ENCODE data around the gene AP2A1. TPM values are rescaled to one million over a fixed set of nuclear protein-coding genes. Genes with fewer than 3 reads are reported as not detected.

AP2A1 gene
- total and polyA plus RNA-seq, 2 donors (not counting 1 experiment from before 2014, with no cell fraction given): 64.2 to 95.0 TPM

DNA sequence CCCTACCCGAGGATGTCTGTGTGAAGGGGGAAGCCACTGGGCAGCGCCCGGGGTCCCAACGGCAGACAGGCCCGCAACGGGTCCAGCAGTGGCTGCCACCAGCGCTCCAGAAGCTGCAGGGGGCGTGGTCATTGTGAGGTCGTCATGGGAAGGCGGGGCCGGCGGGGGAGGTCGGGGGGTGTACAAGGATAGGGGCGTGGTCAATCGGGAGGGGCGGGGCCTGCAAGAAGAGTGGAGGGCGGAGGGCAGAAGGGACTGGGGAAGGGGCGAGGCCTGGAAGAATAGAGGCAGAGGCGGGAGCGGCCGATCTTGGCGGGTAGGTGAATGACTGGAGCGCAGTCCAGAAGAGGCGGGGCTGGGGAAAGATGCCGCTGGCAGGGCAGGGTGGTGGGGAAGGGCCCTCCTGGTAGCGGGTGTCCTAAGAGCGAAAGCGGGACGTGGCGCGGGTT lies 41.9 kb downstream of the AP2A1 start:
- peak overlapping the region; percentile 55 for H3K27ac ChIP-seq (ENCODE audit: insufficient read depth, low read length)
- peak overlapping the region; percentile 67 for H3K9ac ChIP-seq (ENCODE audit: insufficient read depth, low read length)
- peaks cover 6% of the 10 kb centered on the region for H3K4me1 ChIP-seq (ENCODE audit: control insufficient read depth, extremely low read depth, insufficient read depth, low read length)
- no peaks in the 10 kb centered on the region for H3K9me3 ChIP-seq (ENCODE audit: control insufficient read depth, insufficient read depth, low read depth, low read length)
- H4K20me1 ChIP-seq (ENCODE audit: control insufficient read depth, extremely low read depth, insufficient read depth, low read length): no peaks in the 10 kb centered on the region
- no peak for TF ChIP-seq EZH2 (IDR thresholded peaks at IDR 0.05; ENCODE audit: low read length, missing control alignments)
- TF ChIP-seq, protein P1, sequence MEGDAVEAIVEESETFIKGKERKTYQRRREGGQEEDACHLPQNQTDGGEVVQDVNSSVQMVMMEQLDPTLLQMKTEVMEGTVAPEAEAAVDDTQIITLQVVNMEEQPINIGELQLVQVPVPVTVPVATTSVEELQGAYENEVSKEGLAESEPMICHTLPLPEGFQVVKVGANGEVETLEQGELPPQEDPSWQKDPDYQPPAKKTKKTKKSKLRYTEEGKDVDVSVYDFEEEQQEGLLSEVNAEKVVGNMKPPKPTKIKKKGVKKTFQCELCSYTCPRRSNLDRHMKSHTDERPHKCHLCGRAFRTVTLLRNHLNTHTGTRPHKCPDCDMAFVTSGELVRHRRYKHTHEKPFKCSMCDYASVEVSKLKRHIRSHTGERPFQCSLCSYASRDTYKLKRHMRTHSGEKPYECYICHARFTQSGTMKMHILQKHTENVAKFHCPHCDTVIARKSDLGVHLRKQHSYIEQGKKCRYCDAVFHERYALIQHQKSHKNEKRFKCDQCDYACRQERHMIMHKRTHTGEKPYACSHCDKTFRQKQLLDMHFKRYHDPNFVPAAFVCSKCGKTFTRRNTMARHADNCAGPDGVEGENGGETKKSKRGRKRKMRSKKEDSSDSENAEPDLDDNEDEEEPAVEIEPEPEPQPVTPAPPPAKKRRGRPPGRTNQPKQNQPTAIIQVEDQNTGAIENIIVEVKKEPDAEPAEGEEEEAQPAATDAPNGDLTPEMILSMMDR (conservative IDR thresholded peaks at IDR 0.05 in 1 of 2, IDR thresholded peaks at IDR 0.05 in 1 of 2; ENCODE audit: low read depth in 1 of 2, low read length in 2 of 2): no peak
- H3K4me2 ChIP-seq (ENCODE audit: extremely low read depth, insufficient read depth, low read length): peak overlapping the region; percentile 86
- peak; percentile 73 to 84 for DNase-seq (ENCODE audit: low read depth in 2 of 2)
- peak overlapping the region; percentile 69 for H2AFZ ChIP-seq (ENCODE audit: low read length)
- peaks cover 9% of the 10 kb centered on the region for H3K36me3 ChIP-seq (ENCODE audit: control insufficient read depth, insufficient read depth, low read length)
- no peaks in the 10 kb centered on the region for H3K79me2 ChIP-seq (ENCODE audit: control insufficient read depth, insufficient read depth, low read length)
- peak overlapping the region; percentile 59 to 73 (median 66) for H3K4me3 ChIP-seq (replicated peaks in 1 of 4; ENCODE audit: control extremely low read depth in 1 of 4, insufficient read depth in 1 of 4, low read depth in 3 of 4, low read length in 4 of 4)
- no peaks in the 10 kb centered on the region for H3K27me3 ChIP-seq (ENCODE audit: control insufficient read depth, insufficient read depth, low read length)

DNA sequence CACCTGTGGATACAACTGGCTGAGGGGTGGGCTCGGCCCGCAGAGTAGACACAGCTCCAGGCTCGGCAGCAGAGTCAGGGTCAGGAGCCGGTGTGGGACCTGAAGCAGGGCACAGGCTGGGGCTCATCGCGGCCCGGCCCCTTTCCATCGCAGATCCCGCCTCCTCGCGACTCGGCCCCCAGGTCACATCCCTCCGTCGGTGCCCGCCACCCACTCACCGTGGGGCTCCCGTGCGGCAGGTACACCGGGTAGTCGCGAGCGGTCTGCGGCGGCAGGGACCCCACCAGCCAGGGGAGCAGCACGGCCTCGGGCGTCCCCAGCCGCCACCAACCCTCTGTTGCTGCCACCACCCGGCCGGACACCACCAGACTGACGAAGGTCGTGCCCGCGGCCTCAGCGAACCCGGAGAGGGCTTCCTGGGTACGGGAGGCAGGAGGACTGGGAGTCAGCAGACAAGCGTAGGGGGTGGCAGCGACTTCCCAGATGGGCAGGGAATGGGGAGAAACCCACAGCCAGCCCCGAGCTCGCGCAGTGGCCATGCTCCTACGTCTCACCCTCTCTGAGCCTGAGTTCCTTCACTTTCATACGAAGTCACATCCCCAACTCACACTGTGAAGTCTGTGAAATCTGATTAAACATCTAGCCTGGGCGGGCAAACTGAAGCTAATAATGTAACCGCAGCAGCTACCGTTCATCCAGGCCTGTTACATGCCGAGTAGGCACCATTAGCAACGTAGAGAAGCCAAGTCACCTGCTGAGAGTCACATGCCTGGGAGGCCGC lies 42.5 kb downstream of the AP2A1 start:
- Histone ChIP-seq H3K4me2 (ENCODE audit: extremely low read depth, insufficient read depth, low read length) (peak overlapping the region; percentile 86), H3K27ac (ENCODE audit: insufficient read depth, low read length) (peak overlapping the region; percentile 55), H3K9me3 (ENCODE audit: control insufficient read depth, insufficient read depth, low read depth, low read length) (no peaks in the 10 kb centered on the region), H3K4me1 (ENCODE audit: control insufficient read depth, extremely low read depth, insufficient read depth, low read length) (peaks cover 8% of the 10 kb centered on the region), H3K4me3 (replicated peaks in 1 of 4; ENCODE audit: control extremely low read depth in 1 of 4, insufficient read depth in 1 of 4, low read depth in 3 of 4, low read length in 4 of 4) (peak overlapping the region; percentile 59 to 73 (median 66)), H3K36me3 (ENCODE audit: control insufficient read depth, insufficient read depth, low read length) (peaks cover 9% of the 10 kb centered on the region), H3K27me3 (ENCODE audit: control insufficient read depth, insufficient read depth, low read length) (no peaks in the 10 kb centered on the region), H3K9ac (ENCODE audit: insufficient read depth, low read length) (peak overlapping the region; percentile 67), H4K20me1 (ENCODE audit: control insufficient read depth, extremely low read depth, insufficient read depth, low read length) (no peaks in the 10 kb centered on the region), H3K79me2 (ENCODE audit: control insufficient read depth, insufficient read depth, low read length) (no peaks in the 10 kb centered on the region), H2AFZ (ENCODE audit: low read length) (peak overlapping the region; percentile 69)
- TF ChIP-seq, protein P1 (conservative IDR thresholded peaks at IDR 0.05 in 1 of 2, IDR thresholded peaks at IDR 0.05 in 1 of 2; ENCODE audit: low read depth in 1 of 2, low read length in 2 of 2): no peak
- TF ChIP-seq EZH2 (IDR thresholded peaks at IDR 0.05; ENCODE audit: low read length, missing control alignments): no peak
- peak in 1 of 2 donors; percentile 19 for DNase-seq (ENCODE audit: low read depth in 2 of 2)

DNA sequence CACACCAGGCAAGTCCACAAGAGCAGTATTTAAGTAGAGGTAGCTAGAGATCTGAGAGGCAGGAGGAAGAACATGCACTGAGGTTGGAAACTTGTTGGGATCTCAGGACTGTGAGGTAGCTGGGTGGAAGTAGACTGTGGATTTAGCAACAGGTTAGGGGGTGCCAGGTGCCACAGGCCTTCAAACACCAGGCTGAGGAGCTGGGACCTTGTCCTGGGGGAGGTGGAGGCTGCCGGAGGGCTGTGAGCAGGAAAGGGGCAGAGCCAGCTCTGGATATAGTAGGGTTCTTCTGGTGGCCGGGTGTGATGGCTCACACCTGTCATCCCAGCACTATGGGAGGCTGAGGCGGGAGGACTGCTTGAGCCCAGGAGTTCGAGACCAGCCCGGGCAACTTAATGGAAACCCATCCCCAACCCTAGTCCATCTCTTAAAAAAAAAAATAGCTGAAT lies 43.2 kb downstream of the AP2A1 start:
- peak overlapping the region; percentile 9 for H3K9ac ChIP-seq (ENCODE audit: insufficient read depth, low read length)
- no peaks in the 10 kb centered on the region for H3K79me2 ChIP-seq (ENCODE audit: control insufficient read depth, insufficient read depth, low read length)
- H3K9me3 ChIP-seq (ENCODE audit: control insufficient read depth, insufficient read depth, low read depth, low read length): no peaks in the 10 kb centered on the region
- TF ChIP-seq, protein P1 (conservative IDR thresholded peaks at IDR 0.05 in 1 of 2, IDR thresholded peaks at IDR 0.05 in 1 of 2; ENCODE audit: low read depth in 1 of 2, low read length in 2 of 2): no peak
- TF ChIP-seq EZH2 (IDR thresholded peaks at IDR 0.05; ENCODE audit: low read length, missing control alignments): no peak
- DNase-seq (ENCODE audit: low read depth in 2 of 2): no peak
- H3K4me2 ChIP-seq (ENCODE audit: extremely low read depth, insufficient read depth, low read length): peak overlapping the region; percentile 86
- H4K20me1 ChIP-seq (ENCODE audit: control insufficient read depth, extremely low read depth, insufficient read depth, low read length): no peaks in the 10 kb centered on the region
- peaks cover 8% of the 10 kb centered on the region for H3K4me1 ChIP-seq (ENCODE audit: control insufficient read depth, extremely low read depth, insufficient read depth, low read length)
- no peaks in the 10 kb centered on the region for H3K27me3 ChIP-seq (ENCODE audit: control insufficient read depth, insufficient read depth, low read length)
- H3K36me3 ChIP-seq (ENCODE audit: control insufficient read depth, insufficient read depth, low read length): peaks cover 9% of the 10 kb centered on the region
- H3K4me3 ChIP-seq (replicated peaks in 1 of 4; ENCODE audit: control extremely low read depth in 1 of 4, insufficient read depth in 1 of 4, low read depth in 3 of 4, low read length in 4 of 4): peak overlapping the region in 2 of 4 experiments; percentile 44 to 73
- H2AFZ ChIP-seq (ENCODE audit: low read length): peak overlapping the region; percentile 1
- H3K27ac ChIP-seq (ENCODE audit: insufficient read depth, low read length): no peak overlapping the region

Data from fibroblast of lung (primary cell).